Activated CD4-positive, alpha-beta T cell treated with anti-CD3 and anti-CD28 coated beads, Interleukin-2, Interleukin-6, amounts not matched to agents 100 ng/mL and 50 ng/mL, durations not matched to agents 16 hours and 8 hours (primary cell): ENCODE results near the gene ASB4.
A peak's percentile ranks its signal among the peaks of the same experiment; 100 is the strongest.
"Not testable (repeated sequence)": the region's sequence is repeated elsewhere in the genome, so short reads cannot be mapped to it uniquely, and the experiment has no call there.

Source experiments
- DNase-seq: peaks from one replicate; pipeline ENCODE4 v3.0.0-alpha.2; 2020

Gene ASB4

GRCh38 chr7:95485391-95486123 is at the start of gene ASB4:
ASB4 (plus strand) TSS chr7:95485943; CDS start chr7:95485972, 29 bp downstream.
- DNase-seq, result no peak

GRCh38 chr7:95436407-95436806 is 49.3 kb upstream of the ASB4 start:
- no peak for DNase-seq

GRCh38 chr7:95440394-95441038 is 45.2 kb upstream of the ASB4 start:
- no peak for DNase-seq

- DNase-seq, result no peak
Observed at GRCh38 chr7:95441042-95441823, 44.5 kb upstream of the ASB4 start.

GRCh38 chr7:95444796-95445195 is 40.9 kb upstream of the ASB4 start:
- DNase-seq, result no peak

GRCh38 chr7:95446618-95447017 is 39.1 kb upstream of the ASB4 start:
- DNase-seq, result no peak

- no peak for DNase-seq
Observed at GRCh38 chr7:95454438-95455045, 31.2 kb upstream of the ASB4 start.

- no peak for DNase-seq
Observed at GRCh38 chr7:95457947-95458346, 27.8 kb upstream of the ASB4 start.

GRCh38 chr7:95460653-95461052 is 25.1 kb upstream of the ASB4 start:
- DNase-seq, result not testable (repeated sequence)

GRCh38 chr7:95467912-95468607 is 17.7 kb upstream of the ASB4 start:
- DNase-seq, result no peak

GRCh38 chr7:95469187-95469586 is 16.6 kb upstream of the ASB4 start:
- no peak for DNase-seq

GRCh38 chr7:95469848-95470247 is 15.9 kb upstream of the ASB4 start:
- DNase-seq, result no peak

- peak; percentile 28 for DNase-seq
Observed at GRCh38 chr7:95470452-95470851, 15.3 kb upstream of the ASB4 start.

GRCh38 chr7:95471071-95471470 is 14.7 kb upstream of the ASB4 start:
- no peak for DNase-seq

GRCh38 chr7:95472581-95473161 is 13.1 kb upstream of the ASB4 start:
- DNase-seq, result no peak

GRCh38 chr7:95473276-95473985 is 12.3 kb upstream of the ASB4 start:
- no peak for DNase-seq

GRCh38 chr7:95476072-95476847 is 9.5 kb upstream of the ASB4 start:
- no peak for DNase-seq

- peak; percentile 72 for DNase-seq
Observed at GRCh38 chr7:95476904-95477594, 8.7 kb upstream of the ASB4 start.

GRCh38 chr7:95478272-95479037 is 7.3 kb upstream of the ASB4 start:
- DNase-seq, result peak; percentile 13
